Stimulated activated CD4-positive, alpha-beta T cell treated with anti-CD3 and anti-CD28 coated beads, Interleukin-1b, Interleukin-23, amount 100 ng/mL, for 24 hours (primary cell): ENCODE results near the gene RAMACL.

Experiments used
- DNase-seq, 4 experiments: peaks; one replicate each; pipeline ENCODE4 v3.0.0-alpha.2; 2020; ENCODE audit warnings: low read depth in 4 of 4, low spot score in 1 of 4

Gene RAMACL

DNA sequence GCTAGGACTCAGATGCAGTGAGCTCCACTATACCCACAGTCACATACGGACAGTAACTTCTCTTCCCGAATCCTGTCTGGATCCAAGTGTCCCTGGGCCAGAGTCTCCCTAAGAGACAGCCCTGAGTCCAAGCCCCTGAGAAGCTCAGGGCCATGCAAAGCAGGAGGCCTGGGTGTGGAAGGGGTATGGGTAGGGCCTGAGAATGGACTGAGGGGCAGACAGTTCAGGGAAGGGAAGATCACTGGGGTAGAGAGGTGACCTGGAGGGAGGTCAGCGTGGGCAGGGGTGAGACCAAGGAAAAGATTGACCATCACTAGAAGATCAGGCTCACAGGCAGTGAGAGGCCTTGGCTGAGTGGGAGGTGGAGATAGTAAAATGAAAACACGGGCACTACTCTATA is 31.8 kb upstream of the RAMACL start:
- no peak for DNase-seq

DNA sequence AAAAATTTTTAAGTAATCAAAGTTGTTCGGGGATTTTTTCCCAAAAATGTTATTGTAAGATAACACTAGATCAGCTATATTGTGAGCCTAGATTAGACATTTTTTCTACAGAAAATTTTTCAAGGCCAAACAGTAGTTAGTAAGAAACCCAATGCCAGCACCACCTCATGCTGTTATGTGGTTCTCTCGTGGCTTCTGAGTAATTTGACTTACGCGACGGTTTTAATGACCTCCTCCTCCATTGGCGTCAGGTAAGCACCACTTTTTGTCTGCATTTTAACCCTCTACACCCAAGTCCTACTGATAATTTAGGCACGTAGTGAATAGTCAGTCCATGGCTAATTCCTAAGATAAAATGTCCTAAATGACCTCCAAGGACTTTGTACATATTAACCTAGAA is 30.9 kb upstream of the RAMACL start:
- no peak for DNase-seq

DNA sequence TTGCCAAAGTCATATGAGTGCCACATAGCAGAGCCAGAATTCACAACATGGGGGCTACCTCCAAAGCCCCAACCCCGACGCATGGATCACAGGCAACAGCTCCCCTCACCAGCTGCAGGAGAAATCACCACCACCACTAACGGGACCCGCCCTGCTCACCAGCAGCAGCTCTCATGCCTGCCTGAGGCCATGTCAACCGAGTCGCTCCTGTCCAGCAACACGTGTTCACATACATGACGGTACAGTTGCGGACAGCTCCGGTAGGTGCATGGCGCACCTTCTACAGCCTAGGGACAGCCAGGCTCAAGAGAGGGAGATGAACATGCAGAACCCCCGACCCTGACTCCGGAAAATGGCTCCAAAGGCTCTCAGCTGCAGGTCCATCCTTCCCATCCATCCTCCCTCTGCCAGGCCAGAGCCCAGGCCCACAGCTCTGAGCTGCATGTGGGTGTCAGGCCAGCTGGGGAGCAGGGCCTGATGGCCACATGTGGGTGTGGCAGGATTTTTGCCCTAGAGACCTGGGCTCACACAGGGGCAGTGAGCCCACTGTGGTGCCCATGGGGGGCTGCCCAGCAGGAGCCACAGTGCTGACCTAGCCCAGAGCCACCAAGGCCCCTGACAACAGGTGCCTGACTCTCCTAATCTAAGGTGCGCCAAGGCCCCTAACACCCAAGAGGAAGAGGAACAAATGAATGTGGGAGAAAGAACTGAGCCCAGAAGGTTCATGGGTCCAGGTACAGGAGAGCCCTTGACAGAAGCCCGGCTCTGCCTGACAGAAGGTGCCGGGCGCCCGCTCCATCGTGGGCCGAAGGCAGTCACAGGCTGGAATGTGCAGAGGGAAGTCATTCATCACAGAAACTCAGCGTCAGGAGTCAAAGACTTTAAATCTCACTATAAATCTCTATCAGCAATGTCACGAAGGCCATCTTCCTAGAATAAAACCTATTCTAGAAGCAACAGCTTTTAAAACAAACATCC is 30.1 kb upstream of the RAMACL start:
- no peak for DNase-seq

DNA sequence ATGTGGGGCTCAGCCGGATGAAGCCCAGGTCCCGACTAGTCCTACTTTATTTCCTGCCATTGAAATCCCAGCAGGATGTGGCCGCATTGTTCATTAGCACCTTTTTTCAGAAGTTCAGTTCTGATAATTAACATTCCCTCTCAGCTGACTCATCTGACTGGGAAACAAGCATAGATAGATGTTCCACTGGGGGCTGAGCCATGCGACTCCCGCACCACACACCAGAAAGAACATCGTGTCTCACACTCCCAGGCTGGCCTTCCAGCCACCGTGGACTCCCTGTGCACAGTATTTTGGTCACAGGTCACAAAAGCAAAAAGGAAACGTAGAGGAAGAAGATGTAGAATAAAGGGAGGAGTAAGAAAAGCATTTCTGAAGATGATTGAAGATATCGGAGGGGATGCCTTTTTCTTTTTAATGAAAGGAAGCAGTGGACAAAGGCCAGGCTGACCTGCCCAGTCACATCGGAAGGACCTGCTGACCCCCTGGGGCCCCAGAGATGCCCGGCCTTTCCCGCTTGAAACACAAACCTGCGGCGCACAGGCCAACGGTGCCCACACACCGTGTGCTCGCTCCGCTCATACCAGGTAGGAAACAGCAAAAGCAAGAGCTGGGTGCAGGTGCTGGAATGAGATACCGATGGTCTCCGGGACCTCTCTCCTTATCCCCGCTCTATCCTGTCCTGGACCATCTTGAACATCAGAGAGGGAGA is 28.7 kb upstream of the RAMACL start:
- DNase-seq, result no peak

DNA sequence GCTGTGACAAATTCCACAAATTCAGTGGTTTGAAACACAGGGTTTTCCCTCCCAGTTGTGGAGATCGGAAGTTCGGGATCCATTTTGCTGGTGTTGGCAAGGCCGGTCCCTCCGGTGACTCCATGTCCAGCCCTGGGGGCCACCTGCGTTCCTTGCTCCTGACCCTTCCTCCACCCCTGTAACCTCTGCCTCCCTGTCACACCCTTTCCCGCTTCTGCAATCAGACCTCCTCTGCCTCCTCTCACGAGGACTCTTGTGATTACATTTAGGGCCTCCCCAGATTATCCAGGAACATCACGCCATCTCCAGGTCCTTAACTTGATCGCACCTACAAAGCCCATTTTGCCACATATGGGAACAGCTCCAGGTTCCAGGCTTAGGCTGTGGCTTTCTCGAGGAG is 28.1 kb upstream of the RAMACL start:
- no peak for DNase-seq

DNA sequence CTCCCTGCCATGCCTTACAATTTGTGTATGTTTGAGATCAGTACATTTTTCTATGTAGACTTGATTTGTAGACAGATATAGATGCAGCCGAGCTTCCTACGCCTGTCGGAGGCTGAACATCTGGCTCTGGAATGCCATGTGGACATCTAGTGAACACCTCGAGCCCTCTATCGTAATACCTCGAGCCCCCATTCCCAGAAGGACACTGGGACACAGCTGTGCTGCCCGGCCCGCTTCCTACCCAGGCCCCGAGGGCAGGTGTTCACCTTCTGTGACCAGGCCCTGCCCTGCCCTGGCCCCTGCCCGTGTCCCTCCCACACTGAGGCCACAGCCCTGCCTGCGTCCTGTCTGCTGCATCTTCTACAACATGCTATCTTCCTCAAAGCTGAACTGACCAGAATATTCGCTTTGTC is 27.7 kb upstream of the RAMACL start:
- no peak for DNase-seq

DNA sequence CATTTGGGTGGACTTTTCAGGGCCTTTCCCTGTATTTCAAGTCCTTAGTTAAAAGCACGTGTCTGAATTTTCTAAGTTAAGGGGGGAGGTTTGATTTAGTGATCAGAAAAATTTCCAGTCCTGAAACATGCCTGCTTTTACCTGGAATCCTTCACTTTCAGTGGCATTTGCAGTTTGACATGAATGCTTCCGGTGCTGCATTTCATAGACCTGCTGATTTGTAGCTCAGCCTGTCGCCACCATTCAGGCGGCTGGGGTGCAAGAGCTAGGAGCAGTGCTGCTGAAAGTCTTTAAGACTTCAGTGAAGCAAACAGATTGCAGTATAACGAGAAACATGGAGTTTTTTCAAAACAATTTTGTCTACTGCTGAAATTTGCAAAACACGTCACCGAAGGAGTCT is 26.5 kb upstream of the RAMACL start:
- no peak for DNase-seq

DNA sequence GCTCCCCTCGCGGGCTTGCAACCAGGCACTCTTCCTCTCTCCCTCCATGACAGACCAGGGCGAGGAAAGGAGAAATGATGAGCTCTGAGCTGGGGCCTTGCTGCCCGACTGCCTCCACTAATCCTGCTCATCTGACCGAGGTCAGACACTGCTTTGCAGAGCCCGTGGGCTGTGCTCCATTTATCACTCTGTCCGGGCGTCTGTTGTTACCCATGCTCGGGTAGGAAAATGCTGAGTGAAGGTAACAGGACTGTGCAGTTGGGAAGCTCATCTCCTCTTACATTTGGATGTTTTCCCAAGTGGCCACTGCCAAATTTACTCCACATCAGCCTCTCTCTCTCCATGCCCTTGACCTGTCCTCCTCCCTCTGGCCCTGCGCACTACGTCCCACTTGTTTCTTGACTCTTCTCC is 26.0 kb upstream of the RAMACL start:
- no peak for DNase-seq

DNA sequence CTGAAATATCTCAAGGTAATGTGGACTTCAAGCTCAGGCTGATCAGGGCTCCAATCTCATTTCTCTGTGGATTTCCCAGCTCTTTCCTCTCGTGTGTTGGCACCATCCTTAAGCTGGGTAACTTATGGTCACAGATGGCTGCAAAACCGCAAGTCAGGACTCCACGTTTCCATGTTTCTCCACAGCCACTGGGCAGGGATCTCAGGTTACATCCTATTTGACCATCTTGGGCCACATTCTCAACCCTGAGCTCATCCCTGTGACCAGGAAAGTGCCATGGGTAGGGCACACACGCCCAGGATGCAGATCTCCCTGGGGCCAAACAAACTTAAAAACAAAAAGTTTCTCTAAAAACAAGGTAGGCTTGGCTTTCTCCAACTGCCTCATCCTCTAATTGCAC is 25.2 kb upstream of the RAMACL start:
- DNase-seq, result no peak

DNA sequence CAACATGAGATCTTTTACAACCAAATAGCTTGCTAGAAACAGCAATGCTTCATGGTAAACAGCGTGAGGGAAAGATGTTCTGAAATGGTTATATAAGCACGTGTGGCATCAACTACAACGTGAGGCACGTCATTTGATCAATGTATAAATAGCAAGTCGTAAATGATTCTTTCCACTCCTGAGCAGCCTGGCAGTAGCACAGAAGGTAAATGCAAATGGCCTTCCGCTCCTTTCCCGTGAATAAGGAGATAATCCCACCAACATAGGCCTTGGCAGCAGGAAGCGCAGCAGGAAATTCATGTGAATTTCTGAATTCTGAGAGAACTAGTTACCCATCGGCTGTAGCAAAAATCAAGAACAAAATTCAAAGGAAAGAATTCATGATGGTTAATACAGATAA is 23.6 kb upstream of the RAMACL start:
- DNase-seq, result no peak

DNA sequence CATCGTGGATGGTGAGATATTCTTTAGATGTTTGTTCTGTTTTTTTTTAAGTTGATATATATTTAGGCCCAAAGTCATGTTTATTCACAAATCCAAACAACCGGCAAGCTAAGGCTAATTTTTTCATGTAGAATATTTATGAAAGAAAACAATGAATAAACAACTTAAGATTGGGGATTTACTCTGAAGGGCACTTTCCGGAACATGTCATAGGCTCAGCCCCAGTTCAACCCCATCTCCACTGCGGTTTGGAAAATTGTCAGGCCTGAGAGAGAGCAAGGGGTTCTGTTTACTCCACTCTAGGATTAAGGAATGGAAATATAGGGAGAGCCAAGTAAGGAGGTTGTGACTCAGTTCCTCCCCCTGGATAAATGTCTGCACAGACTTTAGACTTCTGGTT is 22.3 kb upstream of the RAMACL start:
- no peak for DNase-seq

DNA sequence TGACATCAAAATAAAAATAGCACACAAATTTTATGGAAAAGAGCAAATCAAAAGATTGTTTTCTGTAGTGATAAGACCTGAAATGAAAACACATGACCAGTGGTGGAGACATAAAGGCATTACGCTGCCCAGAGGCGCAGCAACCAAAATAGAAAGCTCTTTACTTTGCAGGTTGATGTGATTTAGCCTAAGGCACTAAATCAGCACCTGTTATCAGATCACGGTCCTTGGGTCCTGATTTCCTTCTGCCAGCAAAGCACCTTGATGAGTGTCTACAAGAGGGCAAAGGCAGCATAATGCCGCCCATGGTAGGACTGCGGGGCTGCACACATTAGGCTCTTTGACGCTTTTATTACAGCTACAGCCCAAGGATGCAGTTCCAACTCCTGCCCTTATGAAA is 19.3 kb upstream of the RAMACL start:
- no peak for DNase-seq

DNA sequence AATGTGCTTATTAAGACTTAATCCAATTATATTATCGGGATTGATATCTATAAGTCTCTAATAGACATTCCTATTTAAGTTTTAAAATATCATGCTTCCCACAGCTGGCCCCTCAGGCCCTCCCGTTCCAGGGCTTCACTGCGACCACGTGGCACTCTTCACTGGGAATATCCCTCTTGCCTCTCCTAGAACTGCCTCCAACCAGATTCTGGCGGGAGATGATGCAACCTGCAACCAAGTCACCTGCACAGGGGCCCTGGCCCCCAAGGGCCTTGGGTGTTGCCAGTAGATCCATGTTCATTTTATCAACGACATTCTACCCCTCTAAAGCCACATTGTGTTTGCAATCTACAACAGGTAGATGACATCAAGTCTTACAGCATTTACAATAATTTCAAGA is 18.4 kb upstream of the RAMACL start:
- no peak for DNase-seq

DNA sequence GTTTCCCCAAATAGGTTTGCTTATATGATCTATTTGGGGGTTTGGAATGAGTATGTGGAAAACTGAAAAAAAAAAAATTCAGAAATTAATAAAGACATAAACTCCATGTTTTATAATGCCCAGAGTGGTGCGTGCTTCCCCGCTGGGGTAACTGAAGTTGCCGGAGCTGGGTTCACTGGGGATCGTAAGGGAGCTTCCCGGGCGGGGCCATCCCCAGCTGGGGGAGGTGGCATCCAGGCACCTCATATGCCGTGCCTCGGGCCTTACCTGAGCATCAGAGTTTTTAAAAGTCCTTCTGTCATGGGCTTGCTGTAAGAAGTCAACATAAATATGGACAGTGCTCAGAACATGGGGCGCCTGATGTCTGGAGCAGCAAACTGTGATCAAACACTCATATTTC is 17.9 kb upstream of the RAMACL start:
- no peak for DNase-seq

DNA sequence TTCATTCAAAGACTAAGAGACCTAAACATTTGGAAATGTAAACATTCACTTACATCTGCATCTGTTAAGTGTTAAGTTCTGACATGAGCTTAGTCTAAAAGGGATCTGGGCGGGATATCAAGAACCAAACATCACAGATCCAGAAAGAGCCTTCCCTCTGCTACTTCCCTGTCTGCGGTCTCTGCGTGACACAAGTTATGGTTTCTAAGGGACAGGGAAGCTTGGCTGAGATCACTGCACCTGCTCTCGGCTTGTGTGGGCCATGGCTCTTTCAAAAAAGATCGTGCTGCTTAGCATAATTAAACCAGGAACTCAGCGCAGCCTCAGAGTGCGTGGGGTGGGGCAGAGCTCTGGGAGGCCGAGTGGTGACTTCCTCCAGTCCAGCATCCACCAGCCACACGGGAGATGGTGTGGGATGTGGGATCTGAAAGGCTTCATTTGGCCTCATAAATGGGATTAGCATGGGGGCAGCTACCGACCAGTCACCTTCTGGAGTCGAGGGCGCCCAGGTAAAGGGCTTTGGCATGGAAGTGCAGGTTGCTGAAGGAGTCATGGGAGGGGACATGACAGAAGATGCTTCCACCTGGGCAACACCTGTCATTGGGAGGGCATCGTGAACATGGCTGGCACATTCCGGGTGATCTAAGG is 16.7 kb upstream of the RAMACL start:
- no peak for DNase-seq

DNA sequence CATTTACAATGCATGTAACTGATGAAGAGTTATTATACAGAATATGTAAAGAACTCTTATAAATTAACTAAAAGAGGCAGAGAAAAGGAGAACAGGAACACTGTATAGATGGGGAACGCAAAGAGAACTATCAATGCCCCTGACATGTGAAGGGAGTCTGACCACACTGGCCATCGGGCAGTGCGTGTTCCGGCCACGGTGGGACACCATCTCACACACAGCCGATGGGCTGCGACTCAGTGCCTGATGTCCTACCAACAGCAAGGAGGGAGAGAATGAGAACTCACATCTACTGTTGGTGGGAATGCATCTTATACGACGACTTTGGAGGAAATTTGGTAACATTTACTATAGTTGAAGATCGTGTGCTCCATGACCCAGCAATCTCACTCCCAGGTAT is 15.5 kb upstream of the RAMACL start:
- no peak for DNase-seq

DNA sequence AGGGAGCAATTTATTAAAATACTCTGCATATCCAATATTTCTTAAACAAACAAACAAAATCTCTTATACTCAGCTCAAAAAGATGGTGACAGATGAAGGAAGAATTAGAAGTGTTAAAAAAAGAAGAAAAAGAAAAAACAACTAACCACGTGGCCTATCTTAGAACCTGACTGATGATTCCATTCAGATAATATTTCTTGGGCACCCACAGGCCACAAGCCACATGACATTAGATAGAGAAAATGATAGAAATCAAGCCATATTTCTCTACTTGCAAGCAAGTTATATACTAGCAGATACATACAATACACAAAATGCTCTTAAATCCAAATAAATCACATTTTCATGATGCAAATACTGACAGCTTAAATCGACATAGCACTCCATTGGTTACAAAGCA is 14.5 kb upstream of the RAMACL start:
- no peak for DNase-seq

DNA sequence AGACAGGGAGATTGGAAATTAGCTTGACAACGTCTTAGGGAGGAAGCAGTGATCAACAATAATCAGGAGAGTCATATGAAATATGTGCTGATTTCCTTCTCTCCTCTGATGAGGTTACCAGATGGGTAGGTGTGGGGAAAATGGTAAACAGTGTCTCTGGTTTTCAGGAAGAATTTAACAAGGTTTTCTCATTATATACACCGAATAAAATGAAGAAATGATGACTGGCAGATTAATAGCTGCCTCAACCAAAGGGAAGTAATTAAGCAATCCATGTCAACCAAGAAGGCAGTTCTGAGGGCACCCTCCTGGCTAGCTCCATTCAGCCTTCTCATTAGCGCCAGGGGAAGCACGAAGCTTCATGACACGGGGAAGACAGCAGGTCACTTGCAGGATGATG is 12.7 kb upstream of the RAMACL start:
- no peak for DNase-seq

DNA sequence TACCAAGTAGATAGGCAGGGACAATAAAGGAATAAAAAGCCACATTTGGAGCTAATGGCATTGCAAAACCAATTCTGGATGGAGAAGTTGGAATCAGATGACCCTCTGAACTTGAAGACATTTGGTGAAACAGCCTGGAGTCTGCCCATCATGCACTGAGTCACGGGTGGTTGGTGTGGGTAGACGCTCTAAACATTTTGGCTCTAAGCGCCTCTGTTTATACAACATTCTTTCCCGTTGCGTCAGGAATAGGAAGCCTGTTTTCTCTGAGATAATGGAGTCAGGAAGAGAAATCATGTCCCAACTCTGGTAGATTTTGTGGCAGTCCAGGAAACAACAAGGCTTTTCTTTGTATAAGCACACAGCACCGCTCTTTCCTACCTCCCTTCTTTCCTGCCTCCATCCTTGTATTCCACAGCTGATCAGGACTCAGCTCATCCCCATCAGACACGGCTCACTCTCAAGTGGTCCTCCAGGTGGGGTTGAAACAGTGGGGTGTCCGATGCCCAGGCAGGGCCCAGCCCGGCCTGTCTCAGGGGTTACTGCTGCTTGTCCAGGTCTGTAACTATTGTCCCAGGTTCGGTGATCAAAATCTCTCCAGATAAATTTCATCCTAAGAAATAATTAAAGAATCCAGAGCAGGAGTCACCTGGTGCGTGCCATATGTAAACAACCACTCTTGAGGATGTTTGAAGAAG is 12.1 kb upstream of the RAMACL start:
- no peak for DNase-seq

DNA sequence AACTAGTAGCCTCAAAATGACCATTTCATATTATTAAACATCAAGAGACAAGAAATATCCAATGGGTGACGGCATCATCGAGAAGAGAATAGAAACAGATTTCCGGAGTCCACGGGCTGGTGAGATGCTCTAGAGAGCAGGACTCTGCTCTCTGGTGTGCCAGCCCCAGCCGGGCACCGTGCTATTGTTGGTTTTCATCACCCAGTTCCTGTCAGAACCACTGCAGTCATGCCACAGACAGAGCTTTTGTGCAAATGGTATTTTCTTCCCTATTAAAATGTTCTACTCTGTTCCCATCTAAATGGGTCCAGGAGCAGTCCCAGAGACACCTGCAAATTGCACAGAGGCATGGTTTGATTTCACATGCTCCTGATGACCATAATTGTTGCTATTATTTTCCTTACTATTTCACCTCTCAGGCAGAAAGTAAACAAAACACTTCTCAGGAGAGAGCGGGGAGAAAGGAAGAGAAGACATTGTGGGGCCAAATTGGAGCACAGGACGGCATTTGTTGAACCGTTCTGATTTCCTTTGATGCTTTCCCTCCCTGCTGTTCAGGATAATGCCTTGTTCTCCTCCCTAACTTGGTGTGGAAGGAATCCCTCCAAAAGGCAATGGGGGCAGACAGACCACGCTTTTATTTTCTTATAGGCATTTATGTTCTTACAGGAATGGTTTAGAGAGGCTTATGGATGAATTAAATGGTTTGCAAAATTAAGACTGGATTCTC is 11.4 kb upstream of the RAMACL start:
- DNase-seq, result no peak
